PC-9 (cell line): Measurements from ENCODE around the gene TEC. TPM values are rescaled to one million over a fixed set of nuclear protein-coding genes. Genes with fewer than 3 reads are reported as not detected.

Experiments
- BruUV-seq: library from RNA; stranded (reverse); fragments of 400-500 nt; replicated peaks from 2 replicates; lab custom pipeline; 2021; lab: Mats Ljungman, UMichigan
- CTCF ChIA-PET: fragments of 300-600 bp; sonication (Branson Sonifier 250); formaldehyde crosslinking; loops from one replicate; lab custom pipeline; 2022; ENCODE audit warnings: antibody characterized with exemption; lab: Charles Lee
- POLR2A ChIA-PET: fragments of 300-600 bp; sonication (Branson Sonifier 250); formaldehyde crosslinking; loops from one replicate; lab custom pipeline; 2022; ENCODE audit warnings: antibody characterized with exemption; ENCODE audit not compliant: unreplicated experiment; lab: Charles Lee
- DNase-seq, 2 experiments: peaks; one replicate each; pipeline versions ENCODE4 v3.0.0 to v3.0.0-alpha.2; 2015 to 2022; ENCODE audit warnings: mixed read lengths in 1 of 2
- H2AFZ ChIP-seq: fragments of 200-600 bp; sonication (generic); 2 replicates; pipeline ENCODE4 v1.8.1; 2017; ENCODE audit warnings: antibody characterized with exemption
- H3F3A ChIP-seq: fragments of 200-600 bp; sonication (generic); 2 replicates; pipeline ENCODE4 v1.8.1; 2017; ENCODE audit warnings: antibody characterized with exemption, mild to moderate bottlenecking, low read depth; ENCODE audit not compliant: insufficient read depth
- H3K27ac ChIP-seq: fragments of 200-600 bp; sonication (generic); 2 replicates; pipeline ENCODE4 v1.6.1; 2016; ENCODE audit warnings: mixed run types
- H3K27me3 ChIP-seq: fragments of 200-600 bp; sonication (generic); 2 replicates; pipeline ENCODE4 v1.6.1; 2016; ENCODE audit warnings: low read depth, mixed run types; ENCODE audit not compliant: insufficient read depth
- H3K36me3 ChIP-seq: fragments of 200-600 bp; sonication (generic); 2 replicates; pipeline ENCODE4 v1.6.1; 2016; ENCODE audit warnings: low read depth, mixed run types
- H3K4me1 ChIP-seq: fragments of 200-600 bp; sonication (generic); replicated peaks from 2 replicates; pipeline ENCODE4 v1.6.1; 2016; ENCODE audit warnings: mixed run types; ENCODE audit not compliant: insufficient read depth
- H3K4me2 ChIP-seq: fragments of 200-600 bp; sonication (generic); 2 replicates; pipeline ENCODE4 v1.6.1; 2017; ENCODE audit warnings: mixed run types
- H3K4me3 ChIP-seq: fragments of 200-600 bp; sonication (generic); 2 replicates; pipeline ENCODE4 v1.6.1; 2016; ENCODE audit warnings: mixed run types
- H3K79me2 ChIP-seq: fragments of 200-600 bp; sonication (generic); 2 replicates; pipeline ENCODE4 v1.6.1; 2017; ENCODE audit warnings: low read depth, mixed run types
- H3K9me2 ChIP-seq: fragments of 200-600 bp; sonication (generic); 2 replicates; pipeline ENCODE4 v1.8.1; 2017; ENCODE audit warnings: mild to moderate bottlenecking; ENCODE audit not compliant: insufficient read depth
- H3K9me3 ChIP-seq: fragments of 200-600 bp; sonication (generic); 2 replicates; pipeline ENCODE4 v1.8.1; 2016; ENCODE audit warnings: low read depth; ENCODE audit not compliant: insufficient read depth
- H4K20me1 ChIP-seq: fragments of 200-600 bp; sonication (generic); 2 replicates; pipeline ENCODE4 v1.8.1; 2017; ENCODE audit not compliant: insufficient read depth
- CTCF ChIP-seq: fragments of 200-600 bp; sonication (generic); conservative IDR thresholded peaks from 2 replicates; pipeline ENCODE4 v1.6.1; 2017; ENCODE audit warnings: mixed run types, antibody characterized with exemption, mild to moderate bottlenecking, moderate library complexity
- EZH2 ChIP-seq: fragments of 200-600 bp; sonication (generic); IDR thresholded peaks from 2 replicates; pipeline ENCODE4 v1.8.0; 2017; ENCODE audit warnings: antibody characterized with exemption, low read depth
- intact Hi-C: fragments of 100-400 bp; cut with micrococcal nuclease; formaldehyde crosslinking; loops from one replicate; pipeline ENCODE4 v1.10.0; 2022; ENCODE audit not compliant: unreplicated experiment
- total RNA-seq: library from RNA; stranded (reverse); gene quantifications from 2 replicates; pipeline ENCODE4 v1.2.3, GENCODE V29; 2021

The TEC gene
- total RNA-seq, 1 experiment from 2014 or later = 6.2 TPM

GRCh38 chr4:48120132-48120531 lies 149.5 kb downstream of the TEC start:
- no peaks in the 10 kb centered on the region for H3K9me3 ChIP-seq
- CTCF ChIA-PET = no interaction called here
- intact Hi-C loops = loop anchor here (10.0 kb wide), 2 partner anchors 205 to 575 kb away; partner anchors contain the start of gene NFXL1

GRCh38 chr4:48119646-48120045 lies 150.0 kb downstream of the TEC start:
- BruUV-seq = no TSS peak
- intact Hi-C loops = loop anchor here (10.0 kb wide), 2 partner anchors 205 to 575 kb away; partner anchors contain the start of gene NFXL1
- CTCF ChIA-PET = no interaction called here

More at GRCh38 chr4:48120132-48120531, 149.5 kb downstream of the TEC start:
- POLR2A ChIA-PET = no interaction called here
- Histone ChIP-seq H3K27me3 (no peaks in the 10 kb centered on the region), H3K4me3 (no peak overlapping the region), H2AFZ (no peak overlapping the region), H3F3A (no peaks in the 10 kb centered on the region), H3K4me2 (no peak overlapping the region), H3K4me1 (peaks cover 10% of the 10 kb centered on the region), H3K36me3 (no peaks in the 10 kb centered on the region), H4K20me1 (no peaks in the 10 kb centered on the region), H3K27ac (no peak overlapping the region), H3K9me2 (no peaks in the 10 kb centered on the region; the same call in 1 of the 2 replicates), H3K79me2 (no peaks in the 10 kb centered on the region)
- BruUV-seq = no TSS peak
- no peak for DNase-seq
- TF ChIP-seq EZH2 (no peak), CTCF (no peak)

GRCh38 chr4:48118081-48118480 lies 151.6 kb downstream of the TEC start:
- no peaks in the 10 kb centered on the region for H3K9me3 ChIP-seq
- intact Hi-C loops = no loop called here
- ChIA-PET CTCF (no interaction called here), POLR2A (no interaction called here)
- H3K4me2 ChIP-seq = no peak overlapping the region
- BruUV-seq = no TSS peak
- no peak overlapping the region for H3K4me3 ChIP-seq
- H3K9me2 ChIP-seq = no peaks in the 10 kb centered on the region
- no peaks in the 10 kb centered on the region for H3K79me2 ChIP-seq
- H3K36me3 ChIP-seq = no peaks in the 10 kb centered on the region
- no peaks in the 10 kb centered on the region for H4K20me1 ChIP-seq
- peaks cover 10% of the 10 kb centered on the region for H3K4me1 ChIP-seq
- no peak overlapping the region for H3K27ac ChIP-seq
- no peaks in the 10 kb centered on the region for H3K27me3 ChIP-seq
- DNase-seq = no peak
- H2AFZ ChIP-seq = no peak overlapping the region
- no peaks in the 10 kb centered on the region for H3F3A ChIP-seq
- TF ChIP-seq EZH2 (no peak), CTCF (no peak)

More at GRCh38 chr4:48119646-48120045, 150.0 kb downstream of the TEC start:
- H3K9me2 ChIP-seq = no peaks in the 10 kb centered on the region
- no peak for TF ChIP-seq CTCF
- H3K27ac ChIP-seq = no peak overlapping the region
- H3F3A ChIP-seq = no peaks in the 10 kb centered on the region
- no peaks in the 10 kb centered on the region for H3K79me2 ChIP-seq
- no peaks in the 10 kb centered on the region for H4K20me1 ChIP-seq
- no peaks in the 10 kb centered on the region for H3K36me3 ChIP-seq
- POLR2A ChIA-PET = no interaction called here
- no peak overlapping the region for H3K4me2 ChIP-seq
- no peaks in the 10 kb centered on the region for H3K9me3 ChIP-seq
- no peak overlapping the region for H3K4me3 ChIP-seq
- H3K4me1 ChIP-seq = peaks cover 10% of the 10 kb centered on the region
- no peaks in the 10 kb centered on the region for H3K27me3 ChIP-seq
- DNase-seq = no peak
- H2AFZ ChIP-seq = no peak overlapping the region
